DOHH2 (cell line): Measurements from ENCODE around the gene FEV.

Source experiments
- H3F3A ChIP-seq: fragments of 200-600 bp; sonication (generic), shearing (Covaris generic); 2 replicates; pipeline ENCODE4 v1.6.0; 2016; ENCODE audit warnings: antibody characterized with exemption, mild to moderate bottlenecking; ENCODE audit not compliant: control insufficient read depth, insufficient read depth
- H3K27ac ChIP-seq: fragments of 200-600 bp; sonication (generic); 2 replicates; pipeline ENCODE4 v1.5.1; 2014; ENCODE audit warnings: low read depth, mild to moderate bottlenecking, low read length, moderate library complexity
- H3K27me3 ChIP-seq: fragments of 200-600 bp; sonication (generic); 2 replicates; pipeline ENCODE4 v1.6.1; 2014; ENCODE audit warnings: mild to moderate bottlenecking, low read length, mixed read lengths; ENCODE audit not compliant: control insufficient read depth
- H3K36me3 ChIP-seq: fragments of 200-600 bp; sonication (generic); 2 replicates; pipeline ENCODE4 v1.6.1; 2014; ENCODE audit warnings: mild to moderate bottlenecking, low read length, moderate library complexity, mixed read lengths; ENCODE audit not compliant: control insufficient read depth
- H3K4me1 ChIP-seq: fragments of 200-600 bp; sonication (generic); 2 replicates; pipeline ENCODE4 v1.6.1; 2014; ENCODE audit warnings: mild to moderate bottlenecking, low read length, mixed read lengths; ENCODE audit not compliant: control insufficient read depth
- H3K4me2 ChIP-seq: fragments of 200-600 bp; sonication (generic); 2 replicates; pipeline ENCODE4 v1.6.0; 2014; ENCODE audit warnings: mild to moderate bottlenecking, low read length, moderate library complexity
- H3K4me3 ChIP-seq: fragments of 200-600 bp; sonication (generic); 2 replicates; pipeline ENCODE4 v1.5.1; 2014; ENCODE audit warnings: mild to moderate bottlenecking, low read length, mixed read lengths
- H3K79me2 ChIP-seq: fragments of 200-600 bp; sonication (generic); 2 replicates; pipeline ENCODE4 v1.6.1; 2014; ENCODE audit warnings: mild to moderate bottlenecking, low read length, mixed read lengths; ENCODE audit not compliant: control insufficient read depth
- H3K9me2 ChIP-seq: fragments of 200-600 bp; sonication (generic); replicated peaks from 2 replicates; pipeline ENCODE4 v1.6.1; 2014; ENCODE audit warnings: mild to moderate bottlenecking, low read length, mixed read lengths; ENCODE audit not compliant: control insufficient read depth
- H3K9me3 ChIP-seq: fragments of 200-600 bp; sonication (generic); 2 replicates; pipeline ENCODE4 v1.6.1; 2014; ENCODE audit warnings: antibody characterized with exemption, low read length, mixed read lengths; ENCODE audit not compliant: control insufficient read depth, insufficient read depth
- H4K20me1 ChIP-seq: fragments of 200-600 bp; sonication (generic); 2 replicates; pipeline ENCODE4 v1.6.0; 2014; ENCODE audit warnings: low read depth, mild to moderate bottlenecking, antibody characterized with exemption, low read length, moderate library complexity; ENCODE audit not compliant: control insufficient read depth, insufficient read depth
- CTCF ChIP-seq: fragments of 200-600 bp; sonication (generic); IDR thresholded peaks from one replicate; pipeline ENCODE4 v1.5.1; 2014; ENCODE audit warnings: antibody characterized with exemption, mild to moderate bottlenecking, low read depth, low read length; ENCODE audit not compliant: poor library complexity, severe bottlenecking
- EZH2phosphoT487 ChIP-seq: fragments of 200-600 bp; sonication (generic); IDR thresholded peaks from 2 replicates; pipeline ENCODE4 v1.6.1; 2017; ENCODE audit warnings: borderline replicate concordance, mild to moderate bottlenecking, antibody characterized with exemption, low read length, moderate library complexity, mixed read lengths

FEV gene

GRCh38 chr2:219001577-219002394 lies 16.8 kb upstream of the FEV start:
- no peaks in the 10 kb centered on the region for H3F3A ChIP-seq
- no peaks in the 10 kb centered on the region for H3K9me2 ChIP-seq
- H3K9me3 ChIP-seq = no peaks in the 10 kb centered on the region
- no peak overlapping the region for H3K27ac ChIP-seq
- peaks cover 58% of the 10 kb centered on the region for H3K27me3 ChIP-seq
- H3K4me3 ChIP-seq = no peak overlapping the region
- H3K79me2 ChIP-seq = no peaks in the 10 kb centered on the region
- H3K4me1 ChIP-seq = 0 out of 2 replicates have a peak, but pooled peaks cover 3% of the 10 kb centered on the region
- H4K20me1 ChIP-seq = no peaks in the 10 kb centered on the region
- H3K4me2 ChIP-seq = no peak overlapping the region
- no peak for TF ChIP-seq EZH2phosphoT487
- TF ChIP-seq CTCF = no peak
- no peaks in the 10 kb centered on the region for H3K36me3 ChIP-seq

GRCh38 chr2:219001100-219001576 lies 16.2 kb upstream of the FEV start:
- TF ChIP-seq EZH2phosphoT487 = no peak
- TF ChIP-seq CTCF = no peak
- Histone ChIP-seq H3K36me3 (no peaks in the 10 kb centered on the region), H3K4me1 (peaks cover 5% of the 10 kb centered on the region; the same call in 1 of the 2 replicates), H3K9me2 (no peaks in the 10 kb centered on the region), H4K20me1 (no peaks in the 10 kb centered on the region), H3K27ac (no peak overlapping the region), H3F3A (no peaks in the 10 kb centered on the region), H3K9me3 (no peaks in the 10 kb centered on the region), H3K27me3 (peaks cover 64% of the 10 kb centered on the region), H3K4me3 (no peak overlapping the region), H3K79me2 (no peaks in the 10 kb centered on the region), H3K4me2 (no peak overlapping the region)

GRCh38 chr2:219000569-219000960 lies 15.6 kb upstream of the FEV start:
- no peak for TF ChIP-seq EZH2phosphoT487
- Histone ChIP-seq H3K27ac (no peak overlapping the region), H4K20me1 (no peaks in the 10 kb centered on the region), H3K4me3 (no peak overlapping the region), H3K4me1 (peaks cover 8% of the 10 kb centered on the region; the same call in 1 of the 2 replicates), H3K4me2 (no peak overlapping the region), H3K36me3 (no peaks in the 10 kb centered on the region), H3K9me2 (no peaks in the 10 kb centered on the region), H3K27me3 (peaks cover 69% of the 10 kb centered on the region), H3K79me2 (no peaks in the 10 kb centered on the region), H3F3A (no peaks in the 10 kb centered on the region), H3K9me3 (no peaks in the 10 kb centered on the region)

- Histone ChIP-seq H3K79me2 (no peaks in the 10 kb centered on the region), H3K9me3 (no peaks in the 10 kb centered on the region), H3K9me2 (no peaks in the 10 kb centered on the region), H3K4me1 (peaks cover 8% of the 10 kb centered on the region; the same call in 1 of the 2 replicates), H3K27ac (no peak overlapping the region), H3K4me2 (no peak overlapping the region), H3F3A (no peaks in the 10 kb centered on the region), H3K27me3 (peaks cover 74% of the 10 kb centered on the region), H3K4me3 (no peak overlapping the region), H3K36me3 (no peaks in the 10 kb centered on the region), H4K20me1 (no peaks in the 10 kb centered on the region)
- TF ChIP-seq EZH2phosphoT487 (no peak), CTCF (no peak)
Measured at GRCh38 chr2:218999881-219000568, 15.0 kb upstream of the FEV start.
